Upper lobe of left lung (tissue), 4 donors: ENCODE results near the gene ADAT2.

Experiments used
- EP300 ChIP-seq, 4 donors: sonication (generic); formaldehyde crosslinking; IDR thresholded peaks; one replicate each; pipeline ENCODE4 v1.5.1; 2017; ENCODE audit warnings: antibody characterized with exemption in 4 of 4, control low read depth in 2 of 4
- POLR2A ChIP-seq, 4 donors: fragments of 450-650 bp; IDR thresholded peaks; one replicate each; pipeline ENCODE4 v1.5.1; 2016 to 2017; ENCODE audit warnings: antibody characterized with exemption in 4 of 4, mild to moderate bottlenecking in 2 of 4
- POLR2AphosphoS5 ChIP-seq, 2 donors: sonication (generic); formaldehyde crosslinking; IDR thresholded peaks; one replicate each; pipeline ENCODE4 v1.5.1; 2017; ENCODE audit warnings: antibody characterized with exemption in 2 of 2
- TF ChIP-seq, protein P1 (sequence below), 6 experiments: fragments of 450-650 bp in 4 of 6; fragments of 200-600 bp in 2 of 6; sonication (generic) in 2 of 6; IDR thresholded peaks; one replicate each; pipeline ENCODE4 v1.5.1; 2016 to 2019; ENCODE audit warnings: antibody characterized with exemption in 6 of 6

GRCh38 chr6:143449082-143449713 lies 1.3 kb downstream of the ADAT2 start:
- TF ChIP-seq, protein P1, sequence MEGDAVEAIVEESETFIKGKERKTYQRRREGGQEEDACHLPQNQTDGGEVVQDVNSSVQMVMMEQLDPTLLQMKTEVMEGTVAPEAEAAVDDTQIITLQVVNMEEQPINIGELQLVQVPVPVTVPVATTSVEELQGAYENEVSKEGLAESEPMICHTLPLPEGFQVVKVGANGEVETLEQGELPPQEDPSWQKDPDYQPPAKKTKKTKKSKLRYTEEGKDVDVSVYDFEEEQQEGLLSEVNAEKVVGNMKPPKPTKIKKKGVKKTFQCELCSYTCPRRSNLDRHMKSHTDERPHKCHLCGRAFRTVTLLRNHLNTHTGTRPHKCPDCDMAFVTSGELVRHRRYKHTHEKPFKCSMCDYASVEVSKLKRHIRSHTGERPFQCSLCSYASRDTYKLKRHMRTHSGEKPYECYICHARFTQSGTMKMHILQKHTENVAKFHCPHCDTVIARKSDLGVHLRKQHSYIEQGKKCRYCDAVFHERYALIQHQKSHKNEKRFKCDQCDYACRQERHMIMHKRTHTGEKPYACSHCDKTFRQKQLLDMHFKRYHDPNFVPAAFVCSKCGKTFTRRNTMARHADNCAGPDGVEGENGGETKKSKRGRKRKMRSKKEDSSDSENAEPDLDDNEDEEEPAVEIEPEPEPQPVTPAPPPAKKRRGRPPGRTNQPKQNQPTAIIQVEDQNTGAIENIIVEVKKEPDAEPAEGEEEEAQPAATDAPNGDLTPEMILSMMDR (IDR thresholded peaks at IDR 0.05) = no peak
- no peak for TF ChIP-seq POLR2A (IDR thresholded peaks at IDR 0.05)
- no peak for TF ChIP-seq EP300 (IDR thresholded peaks at IDR 0.05)
- no peak for TF ChIP-seq POLR2AphosphoS5 (IDR thresholded peaks at IDR 0.05)
